H1 (cell line): ENCODE results near the gene GALNT15. TPM values are rescaled to one million over a fixed set of nuclear protein-coding genes. Genes with fewer than 3 reads are reported as not detected.

Experiments used
- CTCF ChIA-PET: fragments of 300-600 bp; sonication (Branson Sonifier 250); formaldehyde crosslinking; loops from one replicate; lab custom pipeline; 2021; ENCODE audit not compliant: partially characterized antibody; lab: Charles Lee
- POLR2A ChIA-PET: fragments of 300-600 bp; sonication (Branson Sonifier 250); formaldehyde crosslinking; loops from one replicate; lab custom pipeline; 2021; ENCODE audit warnings: inconsistent platforms; ENCODE audit not compliant: partially characterized antibody; lab: Charles Lee
- DNase-seq, 2 experiments: peaks; one replicate each; pipeline versions ENCODE4 v3.0.0 to v3.0.0-alpha.2; 2010 to 2022; ENCODE audit warnings: low spot score in 2 of 2, low read depth in 1 of 2, mixed read lengths in 1 of 2
- FAIRE-seq: peaks from 2 replicates; lab custom pipeline; 2011; peaks lifted over from hg19 to GRCh38; lab: Jason Lieb, UNC
- H2AFZ ChIP-seq: 2 replicates; pipeline ENCODE4 v1.8.1; 2012; ENCODE audit warnings: low read length, inconsistent platforms
- H2AK5ac ChIP-seq: 2 replicates; pipeline ENCODE4 v1.6.1; 2013; ENCODE audit warnings: low read depth, low read length
- H2BK120ac ChIP-seq: replicated peaks from 2 replicates; pipeline ENCODE3; 2013; ENCODE audit warnings: low read depth, low read length, inconsistent platforms
- H2BK12ac ChIP-seq: 2 replicates; pipeline ENCODE4 v1.6.1; 2013; ENCODE audit warnings: low read depth, low read length
- H2BK15ac ChIP-seq: 2 replicates; pipeline ENCODE4 v1.6.1; 2013; ENCODE audit warnings: low read length
- H2BK20ac ChIP-seq: 2 replicates; pipeline ENCODE4 v1.6.1; 2013; ENCODE audit warnings: low read length
- H2BK5ac ChIP-seq: 2 replicates; pipeline ENCODE4 v1.6.1; 2013; ENCODE audit warnings: low read depth, low read length
- H3K14ac ChIP-seq: 2 replicates; pipeline ENCODE4 v1.6.1; 2013; ENCODE audit warnings: inconsistent platforms; ENCODE audit not compliant: insufficient read length
- H3K18ac ChIP-seq: 2 replicates; pipeline ENCODE4 v1.6.1; 2013; ENCODE audit warnings: low read length; ENCODE audit errors: extremely low read depth
- H3K23ac ChIP-seq: 2 replicates; pipeline ENCODE4 v1.6.1; 2013; ENCODE audit warnings: inconsistent platforms; ENCODE audit not compliant: insufficient read length
- H3K23me2 ChIP-seq: 2 replicates; pipeline ENCODE4 v1.6.1; 2013; ENCODE audit warnings: low read depth, low read length
- H3K27ac ChIP-seq: 2 replicates; pipeline ENCODE4 v1.6.1; 2011; ENCODE audit warnings: low read depth, low read length, inconsistent platforms
- H3K27me3 ChIP-seq, 4 experiments: replicated peaks in 1 of 4; 1 replicate in 1 of 4; 2 replicates in 3 of 4; pipeline versions ENCODE4 v1.6.1 to v1.8.1; 2011 to 2013; ENCODE audit warnings: low read length in 3 of 4, mild to moderate bottlenecking in 3 of 4, inconsistent platforms in 2 of 4, mixed read lengths in 2 of 4, moderate library complexity in 1 of 4; ENCODE audit not compliant: control insufficient read depth in 3 of 4, insufficient read depth in 3 of 4; ENCODE audit errors: extremely low read depth in 1 of 4
- H3K36me3 ChIP-seq, 4 experiments: 2 replicates each; pipeline versions ENCODE4 v1.6.1 to v1.8.1; 2011 to 2013; ENCODE audit warnings: mild to moderate bottlenecking in 4 of 4, low read length in 3 of 4, moderate library complexity in 2 of 4, control low read depth in 1 of 4, inconsistent platforms in 1 of 4; ENCODE audit not compliant: insufficient read depth in 4 of 4, control insufficient read depth in 2 of 4
- H3K4ac ChIP-seq: replicated peaks from 2 replicates; pipeline ENCODE3; 2013; ENCODE audit warnings: low read length, low read depth, mixed read lengths, inconsistent platforms; ENCODE audit not compliant: insufficient read length
- H3K4me1 ChIP-seq, 4 experiments: replicated peaks in 1 of 4; 1 replicate in 1 of 4; 2 replicates in 3 of 4; pipeline versions ENCODE4 v1.6.1 to v1.8.1; 2011 to 2013; ENCODE audit warnings: low read length in 3 of 4, inconsistent platforms in 2 of 4, mixed read lengths in 1 of 4; ENCODE audit not compliant: insufficient read depth in 4 of 4, control insufficient read depth in 3 of 4
- H3K4me2 ChIP-seq, 2 experiments: 2 replicates each; pipeline versions ENCODE4 v1.6.1 to v1.8.1; 2011 to 2013; ENCODE audit warnings: low read depth in 2 of 2, low read length in 2 of 2, control low read depth in 1 of 2, inconsistent platforms in 1 of 2, mild to moderate bottlenecking in 1 of 2; ENCODE audit not compliant: insufficient read depth in 1 of 2
- H3K4me3 ChIP-seq, 4 experiments: fragments of 200-600, 300-600 bp in 1 of 4; sonication (generic), shearing (Covaris generic), sonication (Bioruptor Twin) in 1 of 4; 2 replicates each; pipeline versions ENCODE4 v1.5.1 to v1.8.1; 2011 to 2016; ENCODE audit warnings: low read length in 4 of 4, low read depth in 3 of 4, control low read depth in 2 of 4, inconsistent platforms in 2 of 4, mild to moderate bottlenecking in 2 of 4, mixed read lengths in 1 of 4, moderate library complexity in 1 of 4; ENCODE audit not compliant: insufficient read depth in 2 of 4; ENCODE audit errors: extremely low read depth in 1 of 4
- H3K56ac ChIP-seq: replicated peaks from 2 replicates; pipeline ENCODE3; 2013; ENCODE audit warnings: low read depth, mild to moderate bottlenecking, mixed read lengths, low read length, inconsistent platforms; ENCODE audit not compliant: insufficient read length
- H3K79me1 ChIP-seq: 2 replicates; pipeline ENCODE4 v1.6.1; 2013; ENCODE audit warnings: low read depth, low read length, control low read depth
- H3K79me2 ChIP-seq, 2 experiments: 2 replicates each; pipeline versions ENCODE4 v1.6.1 to v1.8.1; 2012 to 2013; ENCODE audit warnings: low read length in 2 of 2, mild to moderate bottlenecking in 2 of 2, inconsistent platforms in 1 of 2; ENCODE audit not compliant: insufficient read depth in 2 of 2, control insufficient read depth in 1 of 2
- H3K9ac ChIP-seq, 4 experiments: replicated peaks in 1 of 4; 1 replicate in 1 of 4; 2 replicates in 3 of 4; pipeline versions ENCODE4 v1.6.1 to v1.8.1; 2011 to 2013; ENCODE audit warnings: low read depth in 3 of 4, low read length in 3 of 4, control low read depth in 2 of 4, mild to moderate bottlenecking in 2 of 4, moderate library complexity in 2 of 4, inconsistent platforms in 1 of 4; ENCODE audit errors: extremely low read depth in 1 of 4
- H3K9me3 ChIP-seq, 2 experiments: 2 replicates each; pipeline versions ENCODE4 v1.6.1 to v1.8.1; 2012 to 2013; ENCODE audit warnings: mild to moderate bottlenecking in 2 of 2, moderate library complexity in 2 of 2, control low read depth in 1 of 2, inconsistent platforms in 1 of 2, low read depth in 1 of 2, low read length in 1 of 2, mixed read lengths in 1 of 2; ENCODE audit not compliant: insufficient read depth in 2 of 2
- H4K20me1 ChIP-seq, 2 experiments: replicated peaks in 1 of 2; 2 replicates each; pipeline versions ENCODE3 to v1.8.1; 2011 to 2013; ENCODE audit warnings: inconsistent platforms in 2 of 2, low read length in 2 of 2, mild to moderate bottlenecking in 1 of 2; ENCODE audit not compliant: insufficient read depth in 2 of 2, control insufficient read depth in 1 of 2
- H4K5ac ChIP-seq: 2 replicates; pipeline ENCODE4 v1.6.1; 2013; ENCODE audit warnings: low read length, low read depth, mixed read lengths, inconsistent platforms; ENCODE audit not compliant: insufficient read length
- H4K8ac ChIP-seq: 2 replicates; pipeline ENCODE4 v1.8.0; 2013; ENCODE audit warnings: mild to moderate bottlenecking, moderate library complexity, low read length, inconsistent platforms; ENCODE audit not compliant: insufficient read depth; ENCODE audit errors: extremely low read depth
- H4K91ac ChIP-seq: replicated peaks from 2 replicates; pipeline ENCODE3; 2013; ENCODE audit warnings: low read length, mixed read lengths, inconsistent platforms; ENCODE audit not compliant: insufficient read length
- POU5F1 ChIP-seq: IDR thresholded peaks from 2 replicates; pipeline ENCODE4 v1.6.1; 2011; ENCODE audit warnings: low read depth, mild to moderate bottlenecking, low read length, moderate library complexity
- SRF ChIP-seq: IDR thresholded peaks from 2 replicates; pipeline ENCODE4 v1.6.1; 2011; ENCODE audit warnings: mild to moderate bottlenecking, low read depth, low read length, moderate library complexity
- WGBS, 2 experiments: shearing (Covaris generic) in 1 of 2; methylation state at CpG; one replicate each; pipeline versions ENCODE4 v1.1.6 to v1.1.7; 2013 to 2015; ENCODE audit warnings: low lambda C conversion rate in 2 of 2, mixed read lengths in 2 of 2, inconsistent platforms in 1 of 2, low coverage in 1 of 2, missing lambda C conversion rate in 1 of 2; ENCODE audit not compliant: insufficient replicate concordance in 2 of 2, insufficient coverage in 1 of 2, insufficient read length in 1 of 2; ENCODE audit errors: extremely low coverage in 1 of 2, missing lambda C conversion rate in 1 of 2; 5-methylcytosine and 5-hydroxymethylcytosine counted together
- polyA plus RNA-seq, 7 experiments: library from polyadenylated mRNA; depleted of rRNA in 3 of 7; stranded (reverse) in 5 of 7; unstranded in 2 of 7; fragments of >200 nt in 5 of 7; fragments of 200-250 nt in 2 of 7; gene quantifications; 1 replicate in 5 of 7; 2 replicates in 1 of 7; 4 replicates in 1 of 7; pipeline versions ENCODE4 v1.2.1 to v1.2.3, GENCODE V29; 2011 to 2013; ENCODE audit warnings: missing spikeins in 2 of 7, mixed read lengths in 2 of 7
- total RNA-seq: library from RNA; stranded (reverse); fragmentation: NEBNext Ultra II Directional; extraction: Animal tissue kit (Norgen Biotek cat#: 25700); gene quantifications from 2 replicates; pipeline ENCODE4 v1.2.1, GENCODE V29; 2021

GALNT15 gene
- total and polyA plus RNA-seq, 2 of the 8 experiments (the other 6 are each of a cell fraction or from before 2014, with no cell fraction given), result 0.02 TPM; not detected in 1

DNA sequence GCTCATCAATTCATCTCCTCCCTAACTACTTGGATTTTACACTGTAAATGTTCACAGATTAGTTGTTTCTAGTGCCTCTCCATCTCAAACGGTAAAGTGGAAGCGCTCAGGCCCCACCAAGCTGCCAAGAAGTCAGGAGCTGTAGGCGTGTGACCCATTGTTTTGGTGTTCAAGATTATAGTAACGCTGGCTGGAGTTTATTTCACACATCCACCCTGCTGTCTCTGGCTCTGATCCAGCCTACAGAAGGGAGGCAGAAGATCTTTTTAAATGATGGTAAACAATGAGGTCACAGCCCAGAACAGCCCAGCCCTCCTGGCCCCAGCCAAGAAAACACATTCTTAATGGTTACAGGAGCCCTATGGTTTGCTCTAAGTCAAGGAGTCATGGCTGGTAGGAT, 25.7 kb upstream of the GALNT15 start:
- no peak overlapping the region for H3K56ac ChIP-seq
- no peak overlapping the region for H3K4ac ChIP-seq
- no peak overlapping the region for H3K9ac ChIP-seq
- TF ChIP-seq SRF, result no peak
- TF ChIP-seq POU5F1, result no peak
- no peaks in the 10 kb centered on the region for H3K79me2 ChIP-seq
- H2BK5ac ChIP-seq, result no peak overlapping the region
- H3K79me1 ChIP-seq, result no peaks in the 10 kb centered on the region
- no peaks in the 10 kb centered on the region for H3K23me2 ChIP-seq
- H3K18ac ChIP-seq, result no peak overlapping the region
- no peak overlapping the region for H2BK15ac ChIP-seq
- peaks cover 3 to 7% of the 10 kb centered on the region in 2 experiments; a peak in 2 of 4 replicates for H3K9me3 ChIP-seq
- H3K14ac ChIP-seq, result no peak overlapping the region
- no peak overlapping the region for H3K4me2 ChIP-seq
- ChIA-PET CTCF (no interaction called here), POLR2A (no interaction called here)
- DNase-seq (no peak), FAIRE-seq (no peak)
- H3K27me3 ChIP-seq, result no peaks in the 10 kb centered on the region
- no peaks in the 10 kb centered on the region for H4K20me1 ChIP-seq
- no peak overlapping the region for H2AK5ac ChIP-seq
- H3K4me1 ChIP-seq, result no peaks in the 10 kb centered on the region
- no peak overlapping the region for H4K91ac ChIP-seq
- H2BK20ac ChIP-seq, result no peak overlapping the region
- no peaks in the 10 kb centered on the region for H3K36me3 ChIP-seq
- H4K8ac ChIP-seq, result no peak overlapping the region
- 90% methylated on average over 4 of the region's 4 CpGs; no CpG with 5 or more reads in 1 of the 2 experiments for WGBS, 2 experiments
- no peak overlapping the region for H3K27ac ChIP-seq
- no peak overlapping the region for H2BK12ac ChIP-seq
- no peak overlapping the region for H2BK120ac ChIP-seq
- H3K23ac ChIP-seq, result no peak overlapping the region
- no peak overlapping the region for H4K5ac ChIP-seq
- H2AFZ ChIP-seq, result no peak overlapping the region
- H3K4me3 ChIP-seq, result no peak overlapping the region
